ENCODE results near the gene MAPK8. TPM values are rescaled to one million over a fixed set of nuclear protein-coding genes. Genes with fewer than 3 reads are reported as not detected.

Gene MAPK8
- total RNA-seq, 1 experiment from 2014 or later, result 52.9 TPM

DNA sequence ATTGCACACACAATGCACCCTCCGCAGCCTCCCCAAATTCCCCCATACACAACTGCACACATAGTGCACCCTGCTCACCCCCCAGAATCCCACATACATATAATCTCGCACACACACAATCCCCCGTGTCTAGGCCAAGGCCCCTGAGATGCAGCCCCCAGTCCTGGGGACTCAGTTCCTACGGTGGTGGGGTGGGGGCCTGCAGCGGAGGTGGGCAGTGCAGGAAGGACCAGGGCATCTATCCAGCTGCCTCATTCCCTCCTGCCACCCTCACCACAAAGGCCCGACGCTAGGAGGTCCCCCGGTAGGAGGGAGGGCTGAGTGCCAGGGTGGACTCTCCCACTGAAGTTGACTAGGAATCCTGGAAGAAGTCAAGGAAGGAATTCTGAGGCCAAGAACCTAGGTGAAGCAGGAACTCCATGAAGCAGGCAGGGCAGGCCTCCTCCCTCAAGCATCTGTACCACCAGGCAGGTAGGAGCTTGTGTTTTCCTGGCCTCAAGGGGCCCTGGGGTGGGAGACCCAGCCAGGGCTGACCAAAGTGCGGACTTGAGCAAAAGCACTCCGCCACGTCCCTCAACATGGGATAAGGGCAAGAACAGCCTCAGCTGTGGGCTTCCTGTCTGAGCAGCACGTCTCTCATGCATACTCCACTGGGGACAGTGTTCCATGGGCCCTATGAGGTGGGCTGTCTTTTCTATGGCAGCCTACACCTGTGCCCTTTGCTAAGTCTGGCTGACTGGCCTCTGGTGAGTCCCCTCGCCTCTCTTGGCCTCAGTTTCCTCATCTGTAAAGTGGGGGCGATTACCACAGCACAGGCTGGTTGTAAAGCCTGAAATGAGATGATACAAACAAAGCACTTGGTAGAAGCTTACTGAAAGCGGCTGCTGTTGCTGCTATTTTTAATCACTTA, 145.7 kb downstream of the MAPK8 start:
- POLR2A ChIA-PET, result no interaction called here
- CTCF ChIA-PET, result no interaction called here
- no peak for DNase-seq (ENCODE audit: unreplicated experiment)
- H3K4me1 Mint-ChIP-seq (ENCODE audit: insufficient read depth, unreplicated experiment), result peaks cover 6% of the 10 kb centered on the region
- no peaks in the 10 kb centered on the region for H3K9me3 Mint-ChIP-seq (ENCODE audit: unreplicated experiment)
- TF ChIP-seq, protein P1, sequence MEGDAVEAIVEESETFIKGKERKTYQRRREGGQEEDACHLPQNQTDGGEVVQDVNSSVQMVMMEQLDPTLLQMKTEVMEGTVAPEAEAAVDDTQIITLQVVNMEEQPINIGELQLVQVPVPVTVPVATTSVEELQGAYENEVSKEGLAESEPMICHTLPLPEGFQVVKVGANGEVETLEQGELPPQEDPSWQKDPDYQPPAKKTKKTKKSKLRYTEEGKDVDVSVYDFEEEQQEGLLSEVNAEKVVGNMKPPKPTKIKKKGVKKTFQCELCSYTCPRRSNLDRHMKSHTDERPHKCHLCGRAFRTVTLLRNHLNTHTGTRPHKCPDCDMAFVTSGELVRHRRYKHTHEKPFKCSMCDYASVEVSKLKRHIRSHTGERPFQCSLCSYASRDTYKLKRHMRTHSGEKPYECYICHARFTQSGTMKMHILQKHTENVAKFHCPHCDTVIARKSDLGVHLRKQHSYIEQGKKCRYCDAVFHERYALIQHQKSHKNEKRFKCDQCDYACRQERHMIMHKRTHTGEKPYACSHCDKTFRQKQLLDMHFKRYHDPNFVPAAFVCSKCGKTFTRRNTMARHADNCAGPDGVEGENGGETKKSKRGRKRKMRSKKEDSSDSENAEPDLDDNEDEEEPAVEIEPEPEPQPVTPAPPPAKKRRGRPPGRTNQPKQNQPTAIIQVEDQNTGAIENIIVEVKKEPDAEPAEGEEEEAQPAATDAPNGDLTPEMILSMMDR (IDR thresholded peaks at IDR 0.05; ENCODE audit: unreplicated experiment), result no peak
- no peak overlapping the region for H3K27ac Mint-ChIP-seq (ENCODE audit: low read depth, unreplicated experiment)
- H3K36me3 Mint-ChIP-seq (ENCODE audit: insufficient read depth, unreplicated experiment), result no peaks in the 10 kb centered on the region
- no peaks in the 10 kb centered on the region for H3K27me3 Mint-ChIP-seq (ENCODE audit: insufficient read depth, unreplicated experiment)
- H3K4me3 Mint-ChIP-seq (ENCODE audit: unreplicated experiment), result no peak overlapping the region
- intact Hi-C loops (cut with micrococcal nuclease), result no loop called here
- no TSS peak for BruUV-seq (replicated peaks)

DNA sequence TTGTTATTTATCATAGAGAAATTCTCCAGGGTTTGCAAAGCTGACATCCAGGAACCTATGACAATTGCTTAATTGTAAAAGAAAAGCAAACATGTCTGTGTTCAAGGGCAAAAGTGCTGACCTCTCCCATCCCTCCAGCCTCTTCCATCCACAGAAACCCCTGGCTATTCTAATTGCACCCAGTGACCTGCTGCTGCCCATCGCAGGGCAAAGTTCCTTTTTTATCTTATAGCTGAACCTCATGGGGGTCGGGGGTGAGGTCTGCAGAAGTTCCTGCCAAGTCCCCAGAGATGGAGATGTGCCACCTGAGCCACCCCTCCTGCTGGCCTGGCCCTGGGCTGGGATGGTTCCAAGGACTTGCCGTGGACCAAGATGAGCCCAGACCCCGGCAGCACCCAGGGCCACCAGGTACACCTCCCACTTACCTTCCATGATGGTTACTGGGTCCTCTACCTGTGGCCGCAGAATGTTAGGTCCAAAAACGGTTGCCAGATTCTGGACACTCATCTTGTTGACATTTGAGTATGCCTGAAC, 146.5 kb downstream of the MAPK8 start:
- TF ChIP-seq, protein P1 (IDR thresholded peaks at IDR 0.05; ENCODE audit: unreplicated experiment), result no peak
- H3K4me3 Mint-ChIP-seq (ENCODE audit: unreplicated experiment), result no peak overlapping the region
- CTCF ChIA-PET, result no interaction called here

DNA sequence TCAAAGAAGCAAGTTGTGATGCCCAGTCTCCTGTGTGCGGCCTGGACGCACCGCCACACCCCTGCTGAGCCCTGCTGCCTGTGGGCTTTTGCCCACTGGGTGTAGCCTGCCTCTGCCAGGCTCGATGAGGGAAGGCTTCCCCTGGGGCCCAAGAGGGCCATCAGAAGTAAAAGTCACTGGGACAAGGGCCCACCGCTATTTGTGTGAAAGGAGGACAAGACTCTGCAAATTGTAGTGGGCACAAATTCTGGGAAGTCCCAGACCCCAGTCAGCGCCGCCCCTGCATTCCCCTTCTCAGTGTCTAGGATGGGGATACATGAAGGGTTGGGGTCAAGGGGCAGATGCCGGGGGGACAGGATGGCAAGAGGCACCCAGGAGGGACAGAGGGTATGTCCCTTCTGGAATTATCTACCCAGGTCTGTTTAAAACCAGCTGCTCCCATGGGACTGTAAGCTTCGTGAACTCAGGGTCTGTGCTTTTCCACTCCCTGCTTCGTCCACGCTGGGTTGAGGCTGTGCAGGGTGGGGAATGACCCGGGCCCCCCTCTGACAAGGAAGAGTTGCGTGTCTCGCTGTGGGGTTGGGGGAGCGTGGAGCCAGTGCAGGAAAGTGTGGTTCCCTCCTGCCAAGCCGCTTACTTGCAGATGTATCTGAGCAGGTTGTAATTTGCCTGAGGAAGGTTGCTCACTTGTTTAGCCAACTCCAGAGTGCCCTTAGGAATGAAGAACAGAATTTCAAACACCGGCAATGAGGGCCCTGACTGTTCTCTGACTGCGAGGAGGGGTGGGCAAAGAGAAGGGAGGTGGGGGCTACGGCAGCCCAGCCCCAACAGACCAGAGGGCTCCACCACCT, 147.2 kb downstream of the MAPK8 start:
- no peaks in the 10 kb centered on the region for H3K36me3 Mint-ChIP-seq (ENCODE audit: insufficient read depth, unreplicated experiment)
- no peak overlapping the region for H3K4me3 Mint-ChIP-seq (ENCODE audit: unreplicated experiment)
- no peak for DNase-seq (ENCODE audit: unreplicated experiment)
- H3K9me3 Mint-ChIP-seq (ENCODE audit: unreplicated experiment), result no peaks in the 10 kb centered on the region
- BruUV-seq (replicated peaks), result no TSS peak
- H3K27ac Mint-ChIP-seq (ENCODE audit: low read depth, unreplicated experiment), result no peak overlapping the region
- CTCF ChIA-PET, result interaction anchor here (1.3 kb wide), 1 partner anchor 8 kb away, joined by 5 read pairs; no protein-coding TSS in a partner anchor
- TF ChIP-seq, protein P1 (IDR thresholded peaks at IDR 0.05; ENCODE audit: unreplicated experiment), result no peak
- no peaks in the 10 kb centered on the region for H3K27me3 Mint-ChIP-seq (ENCODE audit: insufficient read depth, unreplicated experiment)
- POLR2A ChIA-PET, result interaction anchor here (0.7 kb wide), 1 partner anchor 15 kb away, joined by 3 read pairs; no protein-coding TSS in a partner anchor
- peaks cover 2% of the 10 kb centered on the region for H3K4me1 Mint-ChIP-seq (ENCODE audit: insufficient read depth, unreplicated experiment)
- intact Hi-C loops (cut with micrococcal nuclease), result no loop called here

More for the DNA sequence above, 146.5 kb downstream of the MAPK8 start:
- BruUV-seq (replicated peaks), result no TSS peak
- POLR2A ChIA-PET, result no interaction called here
- intact Hi-C loops (cut with micrococcal nuclease), result no loop called here
- no peak for DNase-seq (ENCODE audit: unreplicated experiment)
- Mint-ChIP-seq H3K9me3 (ENCODE audit: unreplicated experiment) (no peaks in the 10 kb centered on the region), H3K27ac (ENCODE audit: low read depth, unreplicated experiment) (no peak overlapping the region), H3K27me3 (ENCODE audit: insufficient read depth, unreplicated experiment) (no peaks in the 10 kb centered on the region), H3K4me1 (ENCODE audit: insufficient read depth, unreplicated experiment) (peaks cover 6% of the 10 kb centered on the region), H3K36me3 (ENCODE audit: insufficient read depth, unreplicated experiment) (no peaks in the 10 kb centered on the region)

All from MCF 10A (cell line).